ENCODE data around the gene PCID2. TPM values are rescaled to one million over a fixed set of nuclear protein-coding genes. Genes with fewer than 3 reads are reported as not detected.

PCID2 gene
- total and polyA plus RNA-seq, 5 donors = 42.0 to 55.1 (median 44.1) TPM

- Histone ChIP-seq H3K27me3 (ENCODE audit: control insufficient read depth, insufficient read depth) (no peaks in the 10 kb centered on the region), H3K4me3 (ENCODE audit: low read length) (no peak overlapping the region), H3K4me1 (ENCODE audit: control insufficient read depth, insufficient read depth, low read length) (no peaks in the 10 kb centered on the region), H3K9me3 (ENCODE audit: control insufficient read depth, low read length) (no peaks in the 10 kb centered on the region), H3K27ac (ENCODE audit: low read length) (no peak overlapping the region)
- no peak for ATAC-seq
- no peak for DNase-seq
- intact Hi-C loops (cut with DNase I) = no loop called here
- WGBS = 88% methylated on average over 8 of the region's 8 CpGs
Observed at GRCh38 chr13:113147206-113147605, 61.3 kb downstream of the PCID2 start.

- WGBS = 82% methylated on average over 9 of the region's 9 CpGs
- intact Hi-C loops (cut with DNase I) = no loop called here
Observed at GRCh38 chr13:113146750-113147149, 61.7 kb downstream of the PCID2 start.

DNA sequence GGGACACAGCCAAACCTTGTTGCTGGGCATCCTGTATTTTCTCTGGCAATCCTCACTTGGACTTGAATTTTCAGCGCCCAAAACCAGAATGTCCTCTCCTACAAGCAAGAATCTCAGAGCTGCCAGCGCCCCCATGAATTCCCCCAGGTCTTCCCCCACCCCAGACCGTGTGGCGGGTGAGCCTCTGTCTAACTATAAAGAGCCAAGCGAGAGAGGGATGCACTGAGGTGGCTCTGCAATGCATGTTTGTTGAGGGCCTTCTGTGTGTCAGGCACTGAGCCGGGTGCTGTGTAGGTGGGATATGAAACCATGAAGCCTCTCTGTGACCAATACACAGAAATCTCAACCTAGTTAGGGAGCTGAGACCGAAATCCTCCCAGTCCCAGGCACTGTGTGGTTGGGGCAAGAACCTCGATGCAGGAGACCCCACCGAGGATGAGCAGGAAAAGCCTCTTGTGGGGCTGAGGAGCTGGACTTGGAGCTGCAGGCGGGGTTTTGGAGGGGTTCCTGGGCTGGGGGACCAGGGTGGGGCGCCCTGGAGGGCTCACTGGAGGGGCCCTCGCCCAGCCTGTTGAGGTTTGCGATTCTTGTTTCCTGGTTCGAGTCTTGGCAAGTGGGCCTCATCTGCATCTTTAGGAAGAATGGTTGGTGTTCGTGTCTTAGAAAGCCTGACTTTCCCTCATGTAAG is 62.4 kb downstream of the PCID2 start:
- intact Hi-C loops (cut with DNase I) = no loop called here
- DNase-seq (no peak), ATAC-seq (no peak)

More at GRCh38 chr13:113146750-113147149, 61.7 kb downstream of the PCID2 start:
- Histone ChIP-seq H3K27me3 (ENCODE audit: control insufficient read depth, insufficient read depth) (no peaks in the 10 kb centered on the region), H3K4me1 (ENCODE audit: control insufficient read depth, insufficient read depth, low read length) (no peaks in the 10 kb centered on the region), H3K9me3 (ENCODE audit: control insufficient read depth, low read length) (no peaks in the 10 kb centered on the region), H3K4me3 (ENCODE audit: low read length) (no peak overlapping the region), H3K27ac (ENCODE audit: low read length) (no peak overlapping the region)
- no peak for ATAC-seq
- DNase-seq = no peak

GRCh38 chr13:113145496-113145895 is 63.0 kb downstream of the PCID2 start:
- no peak for ATAC-seq
- intact Hi-C loops (cut with DNase I) = no loop called here
- no peaks in the 10 kb centered on the region for H3K4me1 ChIP-seq (ENCODE audit: control insufficient read depth, insufficient read depth, low read length)
- WGBS = 84% methylated on average over 12 of the region's 12 CpGs
- H3K4me3 ChIP-seq (ENCODE audit: low read length) = no peak overlapping the region
- H3K27me3 ChIP-seq (ENCODE audit: control insufficient read depth, insufficient read depth) = no peaks in the 10 kb centered on the region
- no peak overlapping the region for H3K27ac ChIP-seq (ENCODE audit: low read length)
- no peak for DNase-seq
- H3K9me3 ChIP-seq (ENCODE audit: control insufficient read depth, low read length) = no peaks in the 10 kb centered on the region

More for the DNA sequence above, 62.4 kb downstream of the PCID2 start:
- 85% methylated on average over 15 of the region's 15 CpGs for WGBS
- H3K27ac ChIP-seq (ENCODE audit: low read length) = no peak overlapping the region
- H3K4me3 ChIP-seq (ENCODE audit: low read length) = no peak overlapping the region
- H3K27me3 ChIP-seq (ENCODE audit: control insufficient read depth, insufficient read depth) = no peaks in the 10 kb centered on the region
- no peaks in the 10 kb centered on the region for H3K4me1 ChIP-seq (ENCODE audit: control insufficient read depth, insufficient read depth, low read length)
- H3K9me3 ChIP-seq (ENCODE audit: control insufficient read depth, low read length) = no peaks in the 10 kb centered on the region

GRCh38 chr13:113144255-113144629 is 64.2 kb downstream of the PCID2 start:
- ATAC-seq = no peak
- DNase-seq = no peak
- no peaks in the 10 kb centered on the region for H3K9me3 ChIP-seq (ENCODE audit: control insufficient read depth, low read length)
- no peak overlapping the region for H3K4me3 ChIP-seq (ENCODE audit: low read length)
- no peak overlapping the region for H3K27ac ChIP-seq (ENCODE audit: low read length)
- intact Hi-C loops (cut with DNase I) = no loop called here
- 84% methylated on average over 12 of the region's 12 CpGs for WGBS
- H3K4me1 ChIP-seq (ENCODE audit: control insufficient read depth, insufficient read depth, low read length) = no peaks in the 10 kb centered on the region
- no peaks in the 10 kb centered on the region for H3K27me3 ChIP-seq (ENCODE audit: control insufficient read depth, insufficient read depth)

GRCh38 chr13:113143466-113144254 is 64.8 kb downstream of the PCID2 start:
- ATAC-seq (peak in 1 of 2 donors; percentile 32), DNase-seq (no peak)
- Histone ChIP-seq H3K4me1 (ENCODE audit: control insufficient read depth, insufficient read depth, low read length) (no peaks in the 10 kb centered on the region), H3K27me3 (ENCODE audit: control insufficient read depth, insufficient read depth) (no peaks in the 10 kb centered on the region), H3K4me3 (ENCODE audit: low read length) (no peak overlapping the region), H3K27ac (ENCODE audit: low read length) (no peak overlapping the region), H3K9me3 (ENCODE audit: control insufficient read depth, low read length) (no peaks in the 10 kb centered on the region)
- 87% methylated on average over 39 of the region's 39 CpGs for WGBS
- intact Hi-C loops (cut with DNase I) = no loop called here

DNA sequence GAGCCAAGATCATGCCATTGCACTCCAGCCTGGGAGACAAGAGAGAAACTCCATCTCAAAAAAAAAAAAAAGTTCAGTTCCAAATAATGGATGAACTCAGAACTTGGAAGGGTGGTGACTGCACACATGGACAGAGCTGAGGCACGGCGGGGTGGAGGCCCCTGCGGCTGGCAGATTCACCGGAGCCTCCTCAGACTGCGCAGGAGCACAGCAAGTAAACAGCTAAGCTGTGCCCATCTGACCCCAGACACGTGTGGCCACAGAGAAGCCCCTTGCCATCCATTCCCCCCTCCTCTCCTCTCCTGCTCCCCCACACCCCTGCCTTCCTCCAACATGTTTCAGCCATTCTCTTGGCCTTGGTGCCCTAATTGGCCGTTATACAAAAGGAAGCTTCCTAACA is 65.6 kb downstream of the PCID2 start:
- intact Hi-C loops (cut with DNase I) = no loop called here
- Histone ChIP-seq H3K4me1 (ENCODE audit: control insufficient read depth, insufficient read depth, low read length) (no peaks in the 10 kb centered on the region), H3K27ac (ENCODE audit: low read length) (no peak overlapping the region), H3K9me3 (ENCODE audit: control insufficient read depth, low read length) (no peaks in the 10 kb centered on the region), H3K4me3 (ENCODE audit: low read length) (no peak overlapping the region), H3K27me3 (ENCODE audit: control insufficient read depth, insufficient read depth) (no peaks in the 10 kb centered on the region)
- DNase-seq (no peak), ATAC-seq (no peak)
- 82% methylated on average over 7 of the region's 7 CpGs for WGBS

DNA sequence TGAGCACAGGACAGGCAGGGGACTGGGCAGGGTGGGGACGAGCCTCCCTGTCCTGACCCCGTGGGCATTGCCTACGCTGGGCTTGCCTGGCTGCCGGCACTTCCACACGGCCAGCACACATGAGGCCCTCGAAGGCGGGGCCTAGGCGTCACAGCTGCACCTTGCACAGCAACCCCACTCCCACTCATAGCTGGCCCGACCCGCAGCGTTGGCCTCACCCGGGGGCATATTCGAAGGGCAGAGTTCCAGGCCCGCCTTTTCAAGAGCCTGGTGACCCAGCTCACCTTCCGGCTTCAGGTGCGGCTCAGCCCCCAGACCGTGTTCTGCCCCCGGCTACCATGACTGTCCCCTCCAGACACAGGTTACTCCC is 66.9 kb downstream of the PCID2 start:
- 87% methylated on average over 18 of the region's 18 CpGs for WGBS
- H3K4me1 ChIP-seq (ENCODE audit: control insufficient read depth, insufficient read depth, low read length) = no peaks in the 10 kb centered on the region
- intact Hi-C loops (cut with DNase I) = no loop called here
- no peaks in the 10 kb centered on the region for H3K27me3 ChIP-seq (ENCODE audit: control insufficient read depth, insufficient read depth)
- no peak overlapping the region for H3K4me3 ChIP-seq (ENCODE audit: low read length)
- no peaks in the 10 kb centered on the region for H3K9me3 ChIP-seq (ENCODE audit: control insufficient read depth, low read length)
- ATAC-seq = no peak
- H3K27ac ChIP-seq (ENCODE audit: low read length) = no peak overlapping the region
- DNase-seq = no peak

DNA sequence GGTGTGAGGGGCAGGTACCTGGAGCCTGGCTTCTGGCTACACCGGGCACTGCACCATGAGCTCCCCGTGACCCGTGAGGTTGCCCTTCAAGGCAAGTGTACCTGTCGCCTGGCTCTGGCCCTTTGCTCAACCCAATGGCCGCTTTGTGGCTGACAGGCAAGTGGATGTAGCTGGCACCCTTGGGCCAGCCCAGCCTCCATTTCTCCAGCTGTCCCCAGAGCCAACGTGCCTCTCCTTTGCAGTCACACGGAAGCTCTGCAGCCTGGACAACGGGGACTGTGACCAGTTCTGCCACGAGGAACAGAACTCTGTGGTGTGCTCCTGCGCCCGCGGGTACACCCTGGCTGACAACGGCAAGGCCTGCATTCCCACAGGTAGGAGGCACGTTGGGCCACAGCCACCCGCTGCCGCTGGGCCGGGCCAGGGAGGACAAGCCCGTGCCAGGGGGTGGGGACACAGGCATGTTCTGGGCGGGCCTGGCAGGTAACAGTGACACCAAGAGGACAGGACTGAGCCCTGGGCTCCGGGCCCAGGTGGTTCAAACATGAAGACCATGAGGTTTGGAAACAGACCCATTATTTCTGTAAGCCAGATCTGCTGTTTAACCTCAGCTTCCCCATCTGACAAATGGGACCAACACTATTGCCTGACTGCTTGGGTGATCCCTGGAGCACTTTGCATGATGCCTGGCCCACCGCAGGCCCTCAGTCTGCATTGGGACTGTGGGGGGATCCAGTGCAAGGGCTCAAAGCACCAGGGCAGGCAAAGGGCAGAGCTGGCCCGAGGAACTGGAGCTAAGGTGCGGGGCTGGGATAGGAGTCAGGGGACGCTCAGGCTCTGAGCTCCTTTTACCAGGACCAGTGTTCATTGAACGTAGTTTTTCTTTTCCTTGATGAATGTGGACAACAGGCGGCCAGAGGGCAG is 67.5 kb downstream of the PCID2 start:
- Histone ChIP-seq H3K4me3 (ENCODE audit: low read length) (no peak overlapping the region), H3K27me3 (ENCODE audit: control insufficient read depth, insufficient read depth) (no peaks in the 10 kb centered on the region), H3K9me3 (ENCODE audit: control insufficient read depth, low read length) (no peaks in the 10 kb centered on the region), H3K4me1 (ENCODE audit: control insufficient read depth, insufficient read depth, low read length) (no peaks in the 10 kb centered on the region), H3K27ac (ENCODE audit: low read length) (no peak overlapping the region)
- intact Hi-C loops (cut with DNase I) = no loop called here
- DNase-seq (no peak), ATAC-seq (peak in 1 of 2 donors; percentile 31)
- WGBS = 92% methylated on average over 26 of the region's 26 CpGs

DNA sequence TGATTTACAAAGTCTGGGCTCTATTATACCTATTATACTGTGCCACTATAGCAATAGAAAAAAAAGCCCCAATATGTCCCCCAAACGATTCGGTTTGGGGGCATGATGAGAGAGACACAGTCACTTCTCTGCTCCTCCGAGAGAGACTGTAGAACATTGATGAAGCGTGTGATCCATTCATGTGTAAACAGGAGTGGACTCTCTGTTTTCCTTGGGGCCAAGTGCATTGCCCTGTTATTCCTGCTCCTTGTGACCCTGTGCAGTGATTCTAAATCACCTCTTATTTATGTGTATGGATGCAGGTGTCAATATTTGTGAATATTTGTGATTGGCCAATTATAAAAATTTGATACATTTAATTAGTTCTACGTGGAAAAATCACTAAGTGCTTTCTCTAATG is 68.9 kb downstream of the PCID2 start:
- H3K4me1 ChIP-seq (ENCODE audit: control insufficient read depth, insufficient read depth, low read length) = no peaks in the 10 kb centered on the region
- intact Hi-C loops (cut with DNase I) = no loop called here
- 85% methylated on average over 5 of the region's 5 CpGs for WGBS
- ATAC-seq (no peak), DNase-seq (no peak)
- no peaks in the 10 kb centered on the region for H3K27me3 ChIP-seq (ENCODE audit: control insufficient read depth, insufficient read depth)
- no peak overlapping the region for H3K4me3 ChIP-seq (ENCODE audit: low read length)
- no peaks in the 10 kb centered on the region for H3K9me3 ChIP-seq (ENCODE audit: control insufficient read depth, low read length)
- no peak overlapping the region for H3K27ac ChIP-seq (ENCODE audit: low read length)
